ENCODE measurements around the gene SOX18. TPM values are rescaled to one million over a fixed set of nuclear protein-coding genes. Genes with fewer than 3 reads are reported as not detected.
A peak's percentile ranks its signal among the peaks of the same experiment; 100 is the strongest.

SOX18 gene
- total and polyA plus RNA-seq, 2 of the 13 experiments (the other 11 are each of a cell fraction or from before 2014, with no cell fraction given): 1.6 to 1.9 TPM

DNA sequence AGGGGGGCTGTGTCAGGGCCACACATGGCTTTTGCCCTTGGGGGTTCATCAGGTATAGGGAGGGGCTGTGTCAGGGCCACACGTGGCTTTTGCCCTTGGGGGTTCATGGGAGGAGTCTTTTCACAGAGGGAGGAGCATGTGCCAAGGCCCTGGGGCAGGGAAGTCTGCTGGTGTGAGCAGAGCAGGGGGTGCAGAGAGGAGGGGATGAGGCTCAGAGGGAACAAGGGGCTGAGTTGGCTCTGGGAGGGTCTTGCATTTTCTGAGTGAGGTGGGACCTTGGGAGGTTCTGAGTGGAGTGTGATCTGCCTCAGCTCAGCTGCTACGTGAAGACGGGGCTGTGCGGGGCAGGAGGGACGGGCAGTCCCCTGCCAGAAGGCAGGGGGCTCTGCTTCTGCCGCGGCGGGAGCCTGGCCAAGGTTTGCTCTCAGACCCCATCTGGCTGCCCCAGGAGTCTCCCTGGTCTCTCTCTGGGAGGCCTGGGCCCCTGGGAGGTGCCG, 6.0 kb upstream of the SOX18 start (continued):
- TF ChIP-seq IKZF1 (IDR thresholded peaks at IDR 0.05): 0 out of 2 replicates have a peak, but pooled peaks have one; percentile 27
- TF ChIP-seq KAT8 (CRISPR knock-in tag; IDR thresholded peaks at IDR 0.05): no peak
- TF ChIP-seq NR0B2 (CRISPR knock-in tag; IDR thresholded peaks at IDR 0.05): peak; percentile 44; the same call in 1 of the 2 replicates
- no peak for TF ChIP-seq RXRB (CRISPR knock-in tag; IDR thresholded peaks at IDR 0.05; ENCODE audit: borderline replicate concordance)
- TF ChIP-seq ZNF713 (CRISPR knock-in tag; IDR thresholded peaks at IDR 0.05): no peak
- 0 out of 2 replicates have a peak, but pooled peaks have one; percentile 75 for TF ChIP-seq SMYD3 (CRISPR knock-in tag; IDR thresholded peaks at IDR 0.05)
- TF ChIP-seq, protein P1, sequence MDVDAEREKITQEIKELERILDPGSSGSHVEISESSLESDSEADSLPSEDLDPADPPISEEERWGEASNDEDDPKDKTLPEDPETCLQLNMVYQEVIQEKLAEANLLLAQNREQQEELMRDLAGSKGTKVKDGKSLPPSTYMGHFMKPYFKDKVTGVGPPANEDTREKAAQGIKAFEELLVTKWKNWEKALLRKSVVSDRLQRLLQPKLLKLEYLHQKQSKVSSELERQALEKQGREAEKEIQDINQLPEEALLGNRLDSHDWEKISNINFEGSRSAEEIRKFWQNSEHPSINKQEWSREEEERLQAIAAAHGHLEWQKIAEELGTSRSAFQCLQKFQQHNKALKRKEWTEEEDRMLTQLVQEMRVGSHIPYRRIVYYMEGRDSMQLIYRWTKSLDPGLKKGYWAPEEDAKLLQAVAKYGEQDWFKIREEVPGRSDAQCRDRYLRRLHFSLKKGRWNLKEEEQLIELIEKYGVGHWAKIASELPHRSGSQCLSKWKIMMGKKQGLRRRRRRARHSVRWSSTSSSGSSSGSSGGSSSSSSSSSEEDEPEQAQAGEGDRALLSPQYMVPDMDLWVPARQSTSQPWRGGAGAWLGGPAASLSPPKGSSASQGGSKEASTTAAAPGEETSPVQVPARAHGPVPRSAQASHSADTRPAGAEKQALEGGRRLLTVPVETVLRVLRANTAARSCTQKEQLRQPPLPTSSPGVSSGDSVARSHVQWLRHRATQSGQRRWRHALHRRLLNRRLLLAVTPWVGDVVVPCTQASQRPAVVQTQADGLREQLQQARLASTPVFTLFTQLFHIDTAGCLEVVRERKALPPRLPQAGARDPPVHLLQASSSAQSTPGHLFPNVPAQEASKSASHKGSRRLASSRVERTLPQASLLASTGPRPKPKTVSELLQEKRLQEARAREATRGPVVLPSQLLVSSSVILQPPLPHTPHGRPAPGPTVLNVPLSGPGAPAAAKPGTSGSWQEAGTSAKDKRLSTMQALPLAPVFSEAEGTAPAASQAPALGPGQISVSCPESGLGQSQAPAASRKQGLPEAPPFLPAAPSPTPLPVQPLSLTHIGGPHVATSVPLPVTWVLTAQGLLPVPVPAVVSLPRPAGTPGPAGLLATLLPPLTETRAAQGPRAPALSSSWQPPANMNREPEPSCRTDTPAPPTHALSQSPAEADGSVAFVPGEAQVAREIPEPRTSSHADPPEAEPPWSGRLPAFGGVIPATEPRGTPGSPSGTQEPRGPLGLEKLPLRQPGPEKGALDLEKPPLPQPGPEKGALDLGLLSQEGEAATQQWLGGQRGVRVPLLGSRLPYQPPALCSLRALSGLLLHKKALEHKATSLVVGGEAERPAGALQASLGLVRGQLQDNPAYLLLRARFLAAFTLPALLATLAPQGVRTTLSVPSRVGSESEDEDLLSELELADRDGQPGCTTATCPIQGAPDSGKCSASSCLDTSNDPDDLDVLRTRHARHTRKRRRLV (CRISPR knock-in tag; IDR thresholded peaks at IDR 0.05): peak; percentile 55; the same call in 1 of the 2 replicates
- TF ChIP-seq ATAD3A (CRISPR knock-in tag; IDR thresholded peaks at IDR 0.05): no peak
- TF ChIP-seq HDAC2 (CRISPR knock-in tag; IDR thresholded peaks at IDR 0.05): no peak
- TF ChIP-seq HMGXB3 (CRISPR knock-in tag; IDR thresholded peaks at IDR 0.05; ENCODE audit: borderline replicate concordance): no peak
- no peak for TF ChIP-seq ZNF644 (CRISPR knock-in tag; IDR thresholded peaks at IDR 0.05; ENCODE audit: low read depth)
- no peak for TF ChIP-seq ZNF616 (CRISPR knock-in tag; IDR thresholded peaks at IDR 0.05; ENCODE audit: low read depth)
- TF ChIP-seq, protein P2, sequence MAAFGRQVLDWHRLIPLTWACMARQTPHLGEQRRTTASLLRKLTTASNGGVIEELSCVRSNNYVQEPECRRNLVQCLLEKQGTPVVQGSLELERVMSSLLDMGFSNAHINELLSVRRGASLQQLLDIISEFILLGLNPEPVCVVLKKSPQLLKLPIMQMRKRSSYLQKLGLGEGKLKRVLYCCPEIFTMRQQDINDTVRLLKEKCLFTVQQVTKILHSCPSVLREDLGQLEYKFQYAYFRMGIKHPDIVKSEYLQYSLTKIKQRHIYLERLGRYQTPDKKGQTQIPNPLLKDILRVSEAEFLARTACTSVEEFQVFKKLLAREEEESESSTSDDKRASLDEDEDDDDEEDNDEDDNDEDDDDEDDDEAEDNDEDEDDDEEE (CRISPR knock-in tag; IDR thresholded peaks at IDR 0.05): no peak
- no peak for TF ChIP-seq ZNF17 (CRISPR knock-in tag; IDR thresholded peaks at IDR 0.05)
- no peak; the same call in 1 of the 2 replicates for TF ChIP-seq CBX5 (CRISPR knock-in tag; IDR thresholded peaks at IDR 0.05; ENCODE audit: borderline replicate concordance)
- TF ChIP-seq LRRFIP1 (CRISPR knock-in tag; conservative IDR thresholded peaks at IDR 0.05): no peak
- TF ChIP-seq FOXJ3 (CRISPR knock-in tag; IDR thresholded peaks at IDR 0.05; ENCODE audit: borderline replicate concordance): 0 out of 2 replicates have a peak, but pooled peaks have one; percentile 13

All from HepG2 (cell line).